Suprapubic skin (tissue), 4 donors: Measurements from ENCODE around the gene GPC5. TPM values are rescaled to one million over a fixed set of nuclear protein-coding genes. Genes with fewer than 3 reads are reported as not detected.
"Not testable (repeated sequence)": the region's sequence is repeated elsewhere in the genome, so short reads cannot be mapped to it uniquely, and the experiment has no call there.

Experiments
- DNase-seq, 2 donors: peaks; one replicate each; pipeline ENCODE4 v3.0.0-alpha.2; 2019; ENCODE audit warnings: low spot score in 2 of 2
- H3K27ac ChIP-seq: fragments of 200-600 bp; sonication (generic); one replicate; pipeline ENCODE4 v1.5.1; 2019
- H3K27me3 ChIP-seq: fragments of 200-600 bp; sonication (generic); one replicate; pipeline ENCODE4 v1.5.1; 2019
- H3K36me3 ChIP-seq: fragments of 200-600 bp; sonication (generic); one replicate; pipeline ENCODE4 v1.5.1; 2019
- H3K4me1 ChIP-seq: fragments of 200-600 bp; sonication (generic); one replicate; pipeline ENCODE4 v1.5.1; 2019
- H3K4me3 ChIP-seq: fragments of 200-600 bp; sonication (generic); one replicate; pipeline ENCODE4 v1.5.1; 2019; ENCODE audit warnings: mild to moderate bottlenecking
- H3K9me3 ChIP-seq: fragments of 200-600 bp; sonication (generic); one replicate; pipeline ENCODE4 v1.5.1; 2019
- CTCF ChIP-seq, 2 donors: fragments of 200-600 bp in 1 of 2; fragments of 450-650 bp in 1 of 2; sonication (generic) in 1 of 2; IDR thresholded peaks; one replicate each; pipeline ENCODE4 v1.5.1; 2016 to 2019; ENCODE audit warnings: antibody characterized with exemption in 2 of 2, mild to moderate bottlenecking in 1 of 2, moderate library complexity in 1 of 2
- EP300 ChIP-seq: sonication (generic); formaldehyde crosslinking; IDR thresholded peaks from one replicate; pipeline ENCODE4 v1.6.1; 2017; ENCODE audit warnings: antibody characterized with exemption
- POLR2A ChIP-seq, 2 donors: fragments of 450-650 bp; IDR thresholded peaks; one replicate each; pipeline ENCODE4 v1.6.1; 2017; ENCODE audit warnings: antibody characterized with exemption in 2 of 2, mild to moderate bottlenecking in 2 of 2, moderate library complexity in 2 of 2
- POLR2AphosphoS5 ChIP-seq, 3 donors: sonication (generic); formaldehyde crosslinking; IDR thresholded peaks; one replicate each; pipeline ENCODE4 v1.6.1; 2017; ENCODE audit warnings: antibody characterized with exemption in 3 of 3
- WGBS: methylation state at CpG from one replicate; pipeline ENCODE4 v1.1.5; 2018; 5-methylcytosine and 5-hydroxymethylcytosine counted together
- total RNA-seq, 4 donors: library from RNA; depleted of rRNA; stranded (reverse); fragments of >200 nt; gene quantifications; one replicate each; pipeline ENCODE4 v1.1.0, GENCODE V29; 2016

The GPC5 gene
- total RNA-seq, 4 donors from 2014 or later = 0.55 TPM; not detected in 3

GRCh38 chr13:92473765-92474475 lies 1075.5 kb downstream of the GPC5 start:
- H3K27me3 ChIP-seq = no peaks in the 10 kb centered on the region
- 81% methylated on average over 3 of the region's 3 CpGs for WGBS
- no peak for TF ChIP-seq CTCF (IDR thresholded peaks at IDR 0.05)
- TF ChIP-seq EP300 = no peak
- no peak for TF ChIP-seq POLR2AphosphoS5 (IDR thresholded peaks at IDR 0.05)
- no peaks in the 10 kb centered on the region for H3K36me3 ChIP-seq
- no peaks in the 10 kb centered on the region for H3K9me3 ChIP-seq
- H3K4me1 ChIP-seq = no peaks in the 10 kb centered on the region
- no peak overlapping the region for H3K27ac ChIP-seq
- DNase-seq = no peak
- H3K4me3 ChIP-seq = no peak overlapping the region

GRCh38 chr13:92480387-92480786 lies 1082.0 kb downstream of the GPC5 start:
- Histone ChIP-seq H3K9me3 (no peaks in the 10 kb centered on the region), H3K27me3 (no peaks in the 10 kb centered on the region), H3K4me1 (no peaks in the 10 kb centered on the region), H3K4me3 (no peak overlapping the region), H3K36me3 (no peaks in the 10 kb centered on the region), H3K27ac (no peak overlapping the region)
- WGBS = 93% methylated on average over 3 of the region's 3 CpGs
- TF ChIP-seq POLR2AphosphoS5 (IDR thresholded peaks at IDR 0.05) = no peak
- no peak for TF ChIP-seq EP300
- no peak for TF ChIP-seq CTCF (IDR thresholded peaks at IDR 0.05)
- no peak for TF ChIP-seq POLR2A (IDR thresholded peaks at IDR 0.05)
- DNase-seq = no peak

GRCh38 chr13:92482790-92483189 lies 1084.4 kb downstream of the GPC5 start:
- WGBS = 93% methylated on average over 3 of the region's 3 CpGs
- H3K27ac ChIP-seq, H3K9me3 ChIP-seq: not testable (repeated sequence)

GRCh38 chr13:92483894-92484293 lies 1085.5 kb downstream of the GPC5 start:
- Histone ChIP-seq H3K4me3 (no peak overlapping the region), H3K27me3 (no peaks in the 10 kb centered on the region), H3K36me3 (no peaks in the 10 kb centered on the region), H3K27ac (no peak overlapping the region), H3K4me1 (no peaks in the 10 kb centered on the region), H3K9me3 (no peaks in the 10 kb centered on the region)
- no peak for TF ChIP-seq CTCF (IDR thresholded peaks at IDR 0.05)
- TF ChIP-seq EP300 = no peak
- no peak for TF ChIP-seq POLR2AphosphoS5 (IDR thresholded peaks at IDR 0.05)
- no peak for TF ChIP-seq POLR2A (IDR thresholded peaks at IDR 0.05)
- 83% methylated on average over 3 of the region's 3 CpGs for WGBS
- DNase-seq = no peak

More at GRCh38 chr13:92482790-92483189, 1084.4 kb downstream of the GPC5 start:
- DNase-seq, H3K4me3 ChIP-seq, H3K36me3 ChIP-seq, H3K27me3 ChIP-seq, H3K4me1 ChIP-seq: not testable (repeated sequence)

GRCh38 chr13:92487238-92487637 lies 1088.8 kb downstream of the GPC5 start:
- no peak for TF ChIP-seq POLR2AphosphoS5 (IDR thresholded peaks at IDR 0.05)
- no peak for TF ChIP-seq CTCF (IDR thresholded peaks at IDR 0.05)
- TF ChIP-seq EP300 = no peak
- TF ChIP-seq POLR2A (IDR thresholded peaks at IDR 0.05) = no peak
- Histone ChIP-seq H3K9me3 (no peaks in the 10 kb centered on the region), H3K4me1 (no peaks in the 10 kb centered on the region), H3K4me3 (no peak overlapping the region), H3K36me3 (no peaks in the 10 kb centered on the region), H3K27me3 (no peaks in the 10 kb centered on the region), H3K27ac (no peak overlapping the region)
- DNase-seq = no peak
